Common myeloid progenitor, CD34-positive (primary cell): ENCODE results near the gene SCGB1D4. TPM values are rescaled to one million over a fixed set of nuclear protein-coding genes. Genes with fewer than 3 reads are reported as not detected.
A peak's percentile ranks its signal among the peaks of the same experiment; 100 is the strongest.
"Not testable (repeated sequence)": the region's sequence is repeated elsewhere in the genome, so short reads cannot be mapped to it uniquely, and the experiment has no call there.

Source experiments
- CTCF ChIA-PET: fragments of 350-600 bp; sonication (Branson Sonifier 250); formaldehyde crosslinking; loops from one replicate; lab custom pipeline; 2021; ENCODE audit warnings: antibody characterized with exemption; lab: Charles Lee
- POLR2A ChIA-PET: fragments of 350-600 bp; sonication (Branson Sonifier 250); formaldehyde crosslinking; loops from one replicate; lab custom pipeline; 2021; ENCODE audit warnings: antibody characterized with exemption; lab: Charles Lee
- DNase-seq, 3 donors: peaks; one replicate each; pipeline versions ENCODE4 v3.0.0 to v3.0.0-alpha.2; 2013
- H3K27ac ChIP-seq, 2 experiments: 1 replicate in 1 of 2; 2 replicates in 1 of 2; pipeline ENCODE4 v1.7.0; 2013; ENCODE audit warnings: inconsistent platforms in 2 of 2, low read length in 2 of 2, mild to moderate bottlenecking in 2 of 2, low read depth in 1 of 2, moderate library complexity in 1 of 2; ENCODE audit not compliant: severe bottlenecking in 2 of 2, insufficient read depth in 1 of 2, poor library complexity in 1 of 2
- H3K27me3 ChIP-seq, 5 experiments: replicated peaks in 2 of 5; 1 replicate in 3 of 5; 2 replicates in 2 of 5; pipeline versions ENCODE4 v1.6.1 to v1.7.0; 2013; ENCODE audit warnings: low read length in 4 of 5, mild to moderate bottlenecking in 2 of 5, moderate library complexity in 2 of 5, inconsistent platforms in 1 of 5; ENCODE audit not compliant: insufficient read depth in 5 of 5, control insufficient read depth in 4 of 5
- H3K36me3 ChIP-seq, 4 experiments: 1 replicate in 2 of 4; 2 replicates in 2 of 4; pipeline versions ENCODE4 v1.6.1 to v1.7.0; 2013; ENCODE audit warnings: low read length in 3 of 4, control low read depth in 1 of 4, mild to moderate bottlenecking in 1 of 4; ENCODE audit not compliant: control insufficient read depth in 4 of 4, insufficient read depth in 4 of 4
- H3K4me1 ChIP-seq, 4 experiments: 1 replicate in 3 of 4; 2 replicates in 1 of 4; pipeline versions ENCODE4 v1.6.1 to v1.7.1; 2013; ENCODE audit warnings: low read length in 3 of 4, mild to moderate bottlenecking in 3 of 4, control low read depth in 1 of 4, inconsistent platforms in 1 of 4, moderate library complexity in 1 of 4; ENCODE audit not compliant: control insufficient read depth in 4 of 4, insufficient read depth in 4 of 4; ENCODE audit errors: control extremely low read depth in 1 of 4
- H3K4me3 ChIP-seq, 7 experiments: 1 replicate in 4 of 7; 2 replicates in 3 of 7; pipeline versions ENCODE4 v1.5.1 to v1.7.0; 2013; ENCODE audit warnings: mild to moderate bottlenecking in 7 of 7, low read length in 6 of 7, moderate library complexity in 6 of 7, inconsistent platforms in 2 of 7, low read depth in 2 of 7, control low read depth in 1 of 7; ENCODE audit not compliant: insufficient read depth in 4 of 7, control insufficient read depth in 1 of 7; ENCODE audit errors: extremely low read depth in 1 of 7
- H3K9me3 ChIP-seq, 5 experiments: 1 replicate in 4 of 5; 2 replicates in 1 of 5; pipeline versions ENCODE4 v1.6.1 to v1.7.1; 2013; ENCODE audit warnings: low read length in 4 of 5, mild to moderate bottlenecking in 2 of 5, inconsistent platforms in 1 of 5, low read depth in 1 of 5, moderate library complexity in 1 of 5; ENCODE audit not compliant: control insufficient read depth in 4 of 5, insufficient read depth in 2 of 5; ENCODE audit errors: control extremely low read depth in 1 of 5
- WGBS: methylation state at CpG from one replicate; pipeline ENCODE4 v1.1.5; 2013; ENCODE audit not compliant: insufficient coverage; 5-methylcytosine and 5-hydroxymethylcytosine counted together
- polyA plus RNA-seq: library from polyadenylated mRNA; unstranded; fragments of 120-200 nt; gene quantifications from one replicate; pipeline ENCODE4 v1.2.1, GENCODE V29; 2013

The SCGB1D4 gene
- not detected for polyA plus RNA-seq

GRCh38 chr11:62298975-62299374 is at the start of gene SCGB1D4:
SCGB1D4 (minus strand) TSS chr11:62299075; CDS start chr11:62299010, 65 bp downstream.
- ChIA-PET CTCF (interaction anchor here (2.4 kb wide), 1 partner anchor 11 kb away, joined by 11 read pairs; no protein-coding TSS in a partner anchor), POLR2A (no interaction called here)
- Histone ChIP-seq H3K27ac (no peak within 1 kb of the TSS), H3K4me3 (no peak within 1 kb of the TSS), H3K36me3 (no peaks in the 10 kb centered on the region), H3K4me1 (no peaks in the 10 kb centered on the region), H3K27me3 (peaks cover 0 to 27% (median 8%) of the 10 kb centered on the region in 5 experiments), H3K9me3 (no peaks in the 10 kb centered on the region)
- 85% methylated on average over 7 of the region's 7 CpGs for WGBS
- no peak for DNase-seq

DNA sequence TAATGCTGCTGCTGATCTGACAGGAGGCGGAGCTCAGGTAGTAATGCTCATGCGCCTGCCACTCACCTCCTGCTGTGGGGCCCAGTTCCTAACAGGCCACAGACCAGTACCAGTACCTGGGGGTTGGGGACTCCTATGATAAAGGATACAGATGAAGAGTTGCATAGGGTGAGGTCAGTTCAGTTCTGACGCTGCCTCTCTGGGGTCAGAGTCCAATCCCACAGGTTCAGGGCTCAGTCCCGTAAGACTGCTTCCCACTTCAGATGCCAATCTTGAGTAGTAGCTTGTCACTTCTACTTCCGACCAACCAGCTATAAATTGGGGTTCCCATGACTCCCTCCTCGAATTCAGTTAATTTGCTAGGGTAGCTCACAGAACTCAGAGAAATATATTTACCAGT is 47.0 kb upstream of the SCGB1D4 start:
- no peak overlapping the region for H3K4me3 ChIP-seq
- no peaks in the 10 kb centered on the region for H3K27me3 ChIP-seq
- ChIA-PET POLR2A (no interaction called here), CTCF (interaction anchor here (1.3 kb wide), 1 partner anchor 24 kb away, joined by 3 read pairs; no protein-coding TSS in a partner anchor)
- H3K36me3 ChIP-seq, result no peaks in the 10 kb centered on the region
- no peak overlapping the region for H3K27ac ChIP-seq
- H3K9me3 ChIP-seq, result no peaks in the 10 kb centered on the region
- DNase-seq, result no peak
- WGBS, result 94% methylated on average over 5 of the region's 6 CpGs
- peaks cover 0 to 15% (median 6%) of the 10 kb centered on the region in 4 experiments for H3K4me1 ChIP-seq

DNA sequence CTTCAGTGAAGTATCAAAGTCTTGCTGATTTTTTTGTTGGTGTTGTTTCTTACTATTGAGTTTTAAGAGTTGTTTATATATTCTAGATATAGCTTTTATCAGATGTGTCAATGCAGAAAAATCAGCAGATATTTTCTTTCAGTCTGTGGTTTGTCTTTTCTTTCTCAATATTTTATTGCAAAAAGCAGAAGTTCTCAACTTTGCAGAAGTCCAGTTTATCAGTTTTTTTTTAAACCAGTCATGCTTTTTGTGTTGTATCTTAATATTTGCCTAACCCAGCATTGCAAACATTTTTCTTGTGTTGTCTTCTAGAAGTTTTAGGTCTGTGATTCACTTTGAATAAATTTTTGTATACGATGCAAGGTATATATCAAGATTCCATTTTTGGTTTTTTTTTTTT is 45.3 kb upstream of the SCGB1D4 start:
- peak in 2 of 3 donors; percentile 67 to 76 for DNase-seq
- WGBS, result 60% methylated on average over 1 of the region's 1 CpG
- POLR2A ChIA-PET, result no interaction called here
- no peaks in the 10 kb centered on the region for H3K9me3 ChIP-seq
- H3K36me3 ChIP-seq, result no peaks in the 10 kb centered on the region
- CTCF ChIA-PET, result interaction anchor here (0.7 to 9.0 kb wide), 4 partner anchors 9 to 174 kb away, joined by 3 to 109 read pairs (median 3); no protein-coding TSS in a partner anchor
- peak overlapping the region in 1 of 2 experiments; percentile 6 for H3K27ac ChIP-seq
- peaks cover 0 to 20% (median 12%) of the 10 kb centered on the region in 4 experiments for H3K4me1 ChIP-seq
- H3K4me3 ChIP-seq, result no peak overlapping the region
- H3K27me3 ChIP-seq, result no peaks in the 10 kb centered on the region

DNA sequence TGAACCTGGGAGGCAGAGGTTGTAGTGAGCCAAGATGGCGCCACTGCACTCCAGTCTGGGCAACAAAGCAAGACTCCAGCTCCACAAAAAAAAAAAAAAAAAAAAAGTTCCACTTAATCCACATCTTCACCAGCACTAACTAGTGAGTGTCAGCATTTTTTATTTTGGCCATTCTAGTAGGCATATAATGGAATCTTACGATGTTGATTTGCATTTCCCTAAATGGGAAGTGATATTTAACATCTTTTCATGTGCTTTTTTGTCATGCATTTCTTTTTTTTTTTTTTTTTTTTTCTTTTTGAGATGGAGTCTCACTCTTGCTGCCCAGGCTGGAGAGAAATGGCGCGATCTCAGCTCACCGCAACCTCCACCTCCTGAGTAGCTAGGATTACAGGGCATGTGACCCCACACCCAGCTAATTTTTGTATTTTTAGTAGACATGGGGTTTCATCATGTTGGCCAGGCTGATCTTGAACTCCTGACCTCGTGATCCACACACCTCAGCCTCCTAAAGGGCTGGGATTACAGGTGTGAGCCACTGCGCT is 44.8 kb upstream of the SCGB1D4 start:
- H3K36me3 ChIP-seq, H3K9me3 ChIP-seq, H3K27me3 ChIP-seq, H3K4me3 ChIP-seq, H3K27ac ChIP-seq, POLR2A ChIA-PET: not testable (repeated sequence)
- H3K4me1 ChIP-seq, result peaks cover 0 to 20% (median 12%) of the 10 kb centered on the region in 4 experiments
- WGBS, result no CpG with 5 or more reads among the region's 7 CpGs
- CTCF ChIA-PET, result interaction anchor here (0.7 to 9.0 kb wide), 5 partner anchors 8 to 174 kb away, joined by 3 to 109 read pairs (median 3); no protein-coding TSS in a partner anchor
- peak in 2 of 3 donors; percentile 15 to 29 for DNase-seq

GRCh38 chr11:62341588-62341987 is 42.7 kb upstream of the SCGB1D4 start:
- peak in 2 of 3 donors; percentile 44 to 62 for DNase-seq
- no peak overlapping the region for H3K4me3 ChIP-seq
- H3K4me1 ChIP-seq, result peaks cover 0 to 28% (median 19%) of the 10 kb centered on the region in 4 experiments
- no peak overlapping the region for H3K27ac ChIP-seq
- ChIA-PET CTCF (interaction anchor here (0.8 to 9.0 kb wide), 5 partner anchors 11 to 38 kb away, joined by 3 to 109 read pairs (median 13); no protein-coding TSS in a partner anchor), POLR2A (interaction anchor here (0.6 kb wide), 1 partner anchor 1397 kb away, joined by 3 read pairs; no protein-coding TSS in a partner anchor)
- H3K9me3 ChIP-seq, result no peaks in the 10 kb centered on the region
- no peaks in the 10 kb centered on the region for H3K27me3 ChIP-seq
- no peaks in the 10 kb centered on the region for H3K36me3 ChIP-seq
- WGBS, result 96% methylated on average over 3 of the region's 4 CpGs

- Histone ChIP-seq H3K27me3 (peaks cover 0 to 5% (median 0%) of the 10 kb centered on the region in 5 experiments), H3K4me3 (peak overlapping the region in 3 of 7 experiments; percentile 32 to 72 (median 39)), H3K27ac (no peak overlapping the region), H3K36me3 (no peaks in the 10 kb centered on the region), H3K4me1 (peaks cover 0 to 28% (median 19%) of the 10 kb centered on the region in 4 experiments), H3K9me3 (no peaks in the 10 kb centered on the region)
- peak; percentile 72 to 83 (median 80) for DNase-seq
- WGBS, result 61% methylated on average over 2 of the region's 6 CpGs
- ChIA-PET POLR2A (no interaction called here), CTCF (interaction anchor here (0.6 to 9.0 kb wide), 12 partner anchors 11 to 252 kb away, joined by 3 to 109 read pairs (median 4); no protein-coding TSS in a partner anchor)
Measured at GRCh38 chr11:62340269-62340901, 41.5 kb upstream of the SCGB1D4 start.
